IPS DF 6.9 (cell line): ENCODE results near the gene MEOX1.
"Not testable (repeated sequence)": the region's sequence is repeated elsewhere in the genome, so short reads cannot be mapped to it uniquely, and the experiment has no call there.

Experiments used
- DNase-seq: peaks from one replicate; pipeline ENCODE4 v3.0.0-alpha.2; 2013; ENCODE audit warnings: low read depth, low spot score
- H3K27ac ChIP-seq: one replicate; pipeline ENCODE4 v1.5.1; 2013; ENCODE audit warnings: low read length, control low read depth
- H3K27me3 ChIP-seq: 2 replicates; pipeline ENCODE4 v1.6.1; 2013; ENCODE audit warnings: mild to moderate bottlenecking, low read length; ENCODE audit not compliant: control insufficient read depth, insufficient read depth
- H3K36me3 ChIP-seq: 2 replicates; pipeline ENCODE4 v1.6.1; 2013; ENCODE audit warnings: low read length; ENCODE audit not compliant: control insufficient read depth, insufficient read depth
- H3K4me1 ChIP-seq: 2 replicates; pipeline ENCODE4 v1.6.1; 2013; ENCODE audit warnings: low read length; ENCODE audit not compliant: control insufficient read depth, insufficient read depth
- H3K4me3 ChIP-seq: 2 replicates; pipeline ENCODE4 v1.5.1; 2013; ENCODE audit warnings: mild to moderate bottlenecking, low read length
- H3K9me3 ChIP-seq: 2 replicates; pipeline ENCODE4 v1.6.1; 2013; ENCODE audit warnings: low read length, inconsistent platforms; ENCODE audit not compliant: control insufficient read depth, insufficient read depth
- WGBS: extraction: QIAGEN DNeasy Blood & Tissue Kit; methylation state at CpG from one replicate; pipeline ENCODE4 v1.1.7; 2013; ENCODE audit warnings: mixed read lengths, missing lambda C conversion rate; ENCODE audit not compliant: insufficient read length, insufficient coverage; 5-methylcytosine and 5-hydroxymethylcytosine counted together

Gene MEOX1

DNA sequence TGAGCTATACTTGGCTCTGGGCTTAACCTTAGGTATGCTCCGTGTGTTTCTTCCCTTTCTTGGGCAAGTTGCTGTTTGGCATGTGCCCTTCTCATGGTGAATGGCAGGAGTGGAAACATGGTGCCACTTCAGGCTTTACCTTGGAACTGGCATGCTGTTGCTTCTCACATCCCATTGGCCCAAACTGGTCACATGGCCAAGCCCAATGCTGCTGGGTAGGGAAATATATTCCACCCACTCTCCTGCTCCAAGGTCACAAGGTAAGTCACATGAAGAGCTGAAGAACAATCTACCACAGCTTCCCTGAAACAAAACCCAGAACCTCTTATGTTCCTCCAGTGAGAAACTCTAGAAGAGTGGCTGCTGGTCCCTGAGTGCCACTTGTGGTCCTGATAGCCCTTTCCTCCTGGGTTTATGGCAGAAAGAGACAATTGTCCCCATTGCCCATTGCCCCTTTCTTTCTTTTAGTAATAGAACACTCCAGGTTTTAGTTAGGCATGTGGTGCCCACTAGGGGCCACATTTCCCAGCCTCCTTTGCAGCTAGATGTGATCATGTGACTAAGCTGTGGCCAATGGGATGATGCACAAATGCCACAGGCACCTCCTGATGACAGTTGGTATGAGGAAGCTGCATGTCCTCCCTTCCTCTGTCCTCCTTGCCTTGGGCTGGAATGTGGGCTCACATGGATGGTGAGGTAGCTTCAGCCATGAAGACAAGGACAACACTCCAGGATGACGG is 50.3 kb downstream of the MEOX1 start:
- Histone ChIP-seq H3K27me3 (no peaks in the 10 kb centered on the region), H3K36me3 (no peaks in the 10 kb centered on the region), H3K27ac (no peak overlapping the region), H3K4me3 (no peak overlapping the region), H3K4me1 (no peaks in the 10 kb centered on the region), H3K9me3 (no peaks in the 10 kb centered on the region)
- no CpG with 5 or more reads among the region's 2 CpGs for WGBS
- no peak for DNase-seq

DNA sequence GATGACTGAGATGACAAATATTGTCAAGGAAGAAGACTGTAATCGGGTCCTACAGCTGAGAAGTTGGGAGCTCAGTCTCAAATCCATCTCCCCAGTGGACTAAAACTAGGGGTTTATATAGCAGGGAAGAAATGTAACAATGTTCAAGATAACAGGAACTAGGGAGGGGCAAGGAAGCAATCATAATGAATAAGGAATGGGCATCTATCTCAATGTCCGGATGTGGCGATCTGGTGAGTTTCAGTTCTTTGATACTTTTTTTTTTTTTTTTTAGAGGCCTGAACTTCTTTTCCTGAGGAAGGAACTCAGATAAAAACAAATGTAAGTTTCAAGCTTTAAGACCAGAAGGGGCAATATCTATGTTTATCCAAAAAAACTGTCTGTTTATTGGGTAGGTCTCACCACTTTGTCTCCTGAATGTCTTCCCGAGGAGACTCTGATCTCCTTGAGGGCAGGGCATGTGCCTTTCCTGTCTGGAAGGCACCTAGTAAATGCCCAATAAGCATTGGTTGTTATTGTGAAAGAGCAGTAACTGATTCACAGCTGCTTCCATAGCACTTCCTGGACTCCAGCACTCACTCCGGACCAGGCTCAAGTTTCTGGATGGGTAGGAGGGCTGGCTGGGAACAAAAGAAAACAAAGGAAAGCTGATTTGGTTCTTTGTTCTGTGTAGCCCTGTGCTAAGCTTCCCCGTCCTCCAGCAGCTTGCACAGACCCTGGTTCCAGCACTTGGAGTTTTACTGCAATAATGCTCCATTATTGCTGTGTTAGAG is 51.9 kb downstream of the MEOX1 start:
- WGBS: no CpG with 5 or more reads among the region's 6 CpGs
- H3K4me3 ChIP-seq: no peak overlapping the region
- no peak overlapping the region for H3K27ac ChIP-seq
- H3K27me3 ChIP-seq: no peaks in the 10 kb centered on the region
- DNase-seq: no peak
- no peaks in the 10 kb centered on the region for H3K4me1 ChIP-seq
- no peaks in the 10 kb centered on the region for H3K9me3 ChIP-seq
- no peaks in the 10 kb centered on the region for H3K36me3 ChIP-seq

DNA sequence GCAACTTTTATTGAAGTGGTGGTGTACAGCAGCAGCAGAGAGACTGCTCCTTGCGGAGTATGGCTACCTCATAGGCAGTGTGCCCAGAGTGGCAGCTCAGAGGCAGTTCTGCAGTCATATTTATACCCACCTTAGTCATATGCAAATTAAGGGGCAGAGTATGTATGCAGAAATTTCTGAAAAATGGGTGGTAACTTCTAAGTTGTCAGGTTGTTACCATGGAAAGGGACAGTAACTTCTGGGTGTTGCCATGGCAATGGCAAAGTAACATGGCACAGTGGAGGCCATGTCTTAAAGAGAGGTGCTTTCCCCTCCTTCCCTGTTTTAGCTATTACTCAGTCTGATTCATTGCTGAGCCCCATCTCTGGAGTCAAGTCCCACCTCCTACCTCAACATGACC is 53.4 kb downstream of the MEOX1 start:
- H3K9me3 ChIP-seq: no peaks in the 10 kb centered on the region
- H3K4me1 ChIP-seq: no peaks in the 10 kb centered on the region
- WGBS: no CpG with 5 or more reads among the region's 1 CpG
- H3K4me3 ChIP-seq: no peak overlapping the region
- no peaks in the 10 kb centered on the region for H3K36me3 ChIP-seq
- no peak overlapping the region for H3K27ac ChIP-seq
- DNase-seq: no peak
- no peaks in the 10 kb centered on the region for H3K27me3 ChIP-seq

DNA sequence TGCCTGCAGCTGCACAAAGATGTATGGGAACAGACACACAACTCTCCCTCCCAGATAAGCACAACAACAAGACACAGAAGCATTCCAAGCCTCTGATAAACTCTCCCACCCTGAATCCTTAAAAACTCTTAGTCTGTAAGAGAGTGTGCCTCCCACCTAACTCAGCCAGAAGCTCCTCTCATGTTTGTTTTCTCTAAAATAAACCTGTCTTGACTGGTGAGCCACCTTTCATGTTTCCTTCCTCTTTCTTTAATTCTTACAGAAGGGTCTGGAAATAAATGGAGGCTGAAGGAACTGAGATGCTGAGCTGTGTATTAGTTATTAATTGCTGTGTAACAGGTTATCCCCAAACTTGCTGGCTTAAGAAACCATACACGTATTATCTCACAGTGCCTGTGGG is 57.2 kb downstream of the MEOX1 start:
- Histone ChIP-seq H3K36me3 (no peaks in the 10 kb centered on the region), H3K4me3 (no peak overlapping the region), H3K27ac (no peak overlapping the region), H3K4me1 (no peaks in the 10 kb centered on the region), H3K27me3 (no peaks in the 10 kb centered on the region), H3K9me3 (no peaks in the 10 kb centered on the region)
- WGBS: no CpG with 5 or more reads among the region's 1 CpG
- DNase-seq: no peak

DNA sequence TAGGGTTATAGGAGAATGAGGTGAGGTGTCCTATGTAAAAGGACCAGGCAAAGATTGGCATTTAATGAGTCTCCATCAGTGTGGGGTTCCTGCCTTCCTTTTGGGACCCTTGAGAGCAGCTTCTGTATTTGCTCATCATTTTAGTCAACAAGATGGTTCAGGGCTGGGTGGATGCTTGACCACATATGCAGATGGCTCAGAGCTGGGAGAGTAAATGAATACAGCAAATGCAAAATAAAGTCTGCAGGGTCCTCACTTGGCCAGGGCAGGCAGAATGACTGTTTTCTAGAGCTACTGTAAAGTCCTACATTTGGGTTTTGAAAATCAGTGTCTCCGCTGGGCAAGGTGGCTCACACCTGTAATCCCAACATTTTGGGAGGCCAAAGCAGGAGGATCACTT is 58.4 kb downstream of the MEOX1 start:
- no peak for DNase-seq
- H3K27ac ChIP-seq: no peak overlapping the region
- H3K4me1 ChIP-seq: no peaks in the 10 kb centered on the region
- H3K9me3 ChIP-seq: no peaks in the 10 kb centered on the region
- no CpG with 5 or more reads among the region's 1 CpG for WGBS
- H3K4me3 ChIP-seq: no peak overlapping the region
- H3K27me3 ChIP-seq: no peaks in the 10 kb centered on the region
- H3K36me3 ChIP-seq: no peaks in the 10 kb centered on the region

DNA sequence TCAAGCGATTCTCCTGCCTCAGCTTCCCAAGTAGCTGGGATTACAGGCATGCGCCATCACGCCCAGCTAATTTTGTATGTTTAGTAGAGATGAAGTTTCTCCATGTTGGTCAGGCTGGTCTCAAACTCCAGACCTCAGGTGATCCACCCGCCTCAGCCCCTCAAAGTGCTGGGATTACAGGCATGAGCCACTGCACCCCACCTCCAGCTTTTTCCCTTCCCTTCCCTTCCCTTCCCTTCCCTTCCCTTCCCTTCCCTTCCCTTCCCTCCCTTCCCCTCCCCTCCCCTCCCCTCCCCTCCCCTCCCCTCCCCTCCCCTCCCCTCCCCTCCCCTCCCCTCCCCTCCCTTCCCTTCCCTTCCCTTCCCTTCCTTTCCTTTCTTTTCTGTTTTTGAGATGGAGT is 59.2 kb downstream of the MEOX1 start:
- H3K27me3 ChIP-seq, H3K4me1 ChIP-seq, H3K9me3 ChIP-seq, DNase-seq, H3K27ac ChIP-seq, H3K36me3 ChIP-seq, H3K4me3 ChIP-seq: not testable (repeated sequence)
- whole genome bisulfite sequencing: no CpG with 5 or more reads among the region's 4 CpGs

DNA sequence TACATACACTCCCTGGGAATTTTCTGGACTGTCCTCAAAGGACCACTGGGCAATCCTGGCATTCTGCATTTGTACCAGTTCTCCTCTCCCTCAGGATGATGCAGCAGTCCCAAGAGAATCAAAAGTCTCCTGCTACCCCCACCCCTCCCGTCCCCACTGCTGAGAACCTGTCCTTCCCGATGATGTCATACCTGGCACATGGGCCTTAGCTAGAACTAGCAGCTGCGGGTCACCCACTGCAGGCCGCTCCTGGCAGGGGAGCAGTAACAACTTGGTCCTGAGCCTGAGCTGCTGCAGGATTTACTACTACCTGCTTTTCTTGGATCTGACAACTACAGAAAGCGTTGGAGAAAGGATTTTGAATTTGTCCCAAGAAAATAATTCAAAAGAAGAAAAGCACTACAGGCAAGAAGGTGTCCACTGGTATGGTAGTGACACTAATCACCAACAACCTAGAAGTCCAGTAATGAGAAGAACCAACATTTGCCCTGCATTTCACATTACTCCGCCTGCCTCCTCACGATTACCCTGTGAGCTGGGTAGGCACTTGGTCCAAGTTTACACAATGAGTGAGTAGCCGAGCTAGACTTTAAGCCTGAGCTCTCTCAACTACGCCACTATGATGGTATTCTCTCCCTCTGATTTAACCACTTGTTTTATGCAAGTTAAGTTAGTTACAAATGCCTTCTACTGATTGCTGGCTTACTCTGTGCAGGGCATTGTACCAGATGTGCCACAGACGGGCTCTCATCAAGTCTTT is 60.3 kb downstream of the MEOX1 start:
- Histone ChIP-seq H3K27me3 (no peaks in the 10 kb centered on the region), H3K4me1 (0 out of 2 replicates have a peak, but pooled peaks cover 1% of the 10 kb centered on the region), H3K9me3 (no peaks in the 10 kb centered on the region), H3K36me3 (no peaks in the 10 kb centered on the region), H3K27ac (no peak overlapping the region), H3K4me3 (no peak overlapping the region)
- no CpG with 5 or more reads among the region's 10 CpGs for WGBS
- no peak for DNase-seq

DNA sequence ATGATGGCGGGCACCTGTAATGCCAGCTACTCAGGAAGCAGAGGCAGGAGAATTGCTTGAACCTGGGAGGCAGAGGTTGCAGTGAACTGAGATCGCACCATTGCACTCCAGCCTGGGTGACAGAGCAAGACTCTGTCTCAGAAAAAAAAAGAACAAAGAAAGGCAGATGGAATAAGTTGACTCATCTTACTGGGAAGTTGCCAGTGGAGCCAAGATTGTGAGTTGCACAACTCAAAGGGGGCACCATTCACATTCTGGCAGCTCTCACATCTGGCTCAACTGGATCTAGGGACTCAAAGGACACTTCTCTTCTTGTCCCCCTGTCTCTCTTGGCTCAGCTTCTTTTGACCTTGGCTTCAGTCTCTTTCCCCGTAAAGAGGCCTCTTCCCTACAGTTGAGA is 61.9 kb downstream of the MEOX1 start:
- Histone ChIP-seq H3K4me1 (0 out of 2 replicates have a peak, but pooled peaks cover 1% of the 10 kb centered on the region), H3K36me3 (no peaks in the 10 kb centered on the region), H3K27ac (no peak overlapping the region), H3K9me3 (no peaks in the 10 kb centered on the region), H3K27me3 (no peaks in the 10 kb centered on the region), H3K4me3 (no peak overlapping the region)
- DNase-seq: no peak
- WGBS: no CpG with 5 or more reads among the region's 3 CpGs

DNA sequence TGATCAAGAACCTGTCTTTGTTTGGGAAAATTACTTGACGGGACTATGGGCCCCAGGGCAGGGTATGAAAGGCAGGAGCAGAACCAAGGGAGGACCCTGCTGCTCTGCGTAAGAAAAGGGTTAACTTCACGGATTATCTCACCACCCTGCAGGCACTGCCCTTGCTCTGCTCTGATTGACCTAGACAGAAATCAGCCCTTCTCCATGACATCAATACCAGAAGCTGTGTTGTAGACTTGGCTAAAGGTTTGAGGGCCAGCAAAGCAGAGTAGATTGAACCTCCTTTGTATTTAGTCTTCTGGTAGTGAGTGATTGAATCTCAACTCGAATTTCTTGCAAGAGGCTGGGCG is 62.7 kb downstream of the MEOX1 start:
- no peak for DNase-seq
- Histone ChIP-seq H3K4me3 (no peak overlapping the region), H3K27me3 (no peaks in the 10 kb centered on the region), H3K36me3 (no peaks in the 10 kb centered on the region), H3K27ac (no peak overlapping the region), H3K4me1 (0 out of 2 replicates have a peak, but pooled peaks cover 1% of the 10 kb centered on the region), H3K9me3 (no peaks in the 10 kb centered on the region)
- no CpG with 5 or more reads among the region's 5 CpGs for WGBS

DNA sequence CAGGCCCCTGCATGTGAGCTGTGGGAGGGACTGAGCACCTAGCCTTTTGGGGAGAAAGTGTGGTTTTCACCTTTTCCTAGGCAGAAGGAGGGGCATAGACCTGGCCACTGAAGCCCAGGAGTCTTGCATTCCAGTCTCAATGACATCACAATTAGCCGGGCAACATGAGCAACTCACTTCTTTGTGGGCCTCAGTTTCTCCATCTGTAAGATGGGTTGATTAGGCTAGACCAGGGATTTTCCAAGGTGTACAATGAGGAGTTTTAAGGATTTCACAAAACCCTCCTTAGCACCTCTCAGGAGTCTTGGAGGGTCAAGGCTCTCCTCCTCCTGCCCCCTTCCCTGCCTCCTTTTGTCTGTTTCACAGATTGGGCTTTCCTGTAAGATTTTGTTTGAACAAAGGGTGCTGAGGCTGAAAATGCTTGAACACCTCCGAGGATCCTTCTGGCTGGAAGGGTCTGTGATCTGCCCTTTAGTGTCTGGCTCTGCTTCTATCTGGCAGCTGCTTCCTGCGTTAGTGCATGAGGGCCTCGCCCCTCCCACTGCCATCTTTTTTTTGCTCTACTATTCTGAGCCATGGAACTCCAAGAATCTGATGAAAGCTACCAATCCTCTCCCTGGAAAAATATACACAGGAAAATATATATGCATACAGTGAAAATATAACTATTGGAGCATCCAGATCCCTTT is 63.2 kb downstream of the MEOX1 start:
- H3K9me3 ChIP-seq: no peaks in the 10 kb centered on the region
- no peak overlapping the region for H3K4me3 ChIP-seq
- no peaks in the 10 kb centered on the region for H3K27me3 ChIP-seq
- 0 out of 2 replicates have a peak, but pooled peaks cover 1% of the 10 kb centered on the region for H3K4me1 ChIP-seq
- H3K36me3 ChIP-seq: no peaks in the 10 kb centered on the region
- H3K27ac ChIP-seq: no peak overlapping the region
- no CpG with 5 or more reads among the region's 4 CpGs for WGBS
- no peak for DNase-seq
